WTC11 (cell line): Measurements from ENCODE around the gene FAF1.

ENCODE experiments used
- JAZF1 ChIP-seq: fragments of 250-450 bp; sonication (Bioruptor Pico); IDR thresholded peaks from 2 replicates; pipeline ENCODE4 v1.9.0; 2021; ENCODE audit warnings: moderate library complexity, mild to moderate bottlenecking, inconsistent platforms
- TF ChIP-seq, protein P1 (sequence below): fragments of 200-600 bp; IDR thresholded peaks from 2 replicates; pipeline ENCODE4 v1.8.0; 2022; ENCODE audit warnings: antibody characterized with exemption
- TF ChIP-seq, protein P2 (sequence below): sonication (generic); formaldehyde crosslinking; IDR thresholded peaks from 2 replicates; pipeline ENCODE4 v1.8.1; 2022; ENCODE audit warnings: mild to moderate bottlenecking, moderate library complexity, missing genetic modification reagents
- TF ChIP-seq, protein P3 (sequence below): sonication (generic); formaldehyde crosslinking; IDR thresholded peaks from 2 replicates; pipeline ENCODE4 v1.8.0; 2022; ENCODE audit warnings: mild to moderate bottlenecking, missing genetic modification reagents
- TF ChIP-seq, protein P4 (sequence below): sonication (generic); formaldehyde crosslinking; IDR thresholded peaks from 2 replicates; pipeline ENCODE4 v1.8.1; 2023; ENCODE audit warnings: mild to moderate bottlenecking, missing genetic modification reagents, borderline replicate concordance

DNA sequence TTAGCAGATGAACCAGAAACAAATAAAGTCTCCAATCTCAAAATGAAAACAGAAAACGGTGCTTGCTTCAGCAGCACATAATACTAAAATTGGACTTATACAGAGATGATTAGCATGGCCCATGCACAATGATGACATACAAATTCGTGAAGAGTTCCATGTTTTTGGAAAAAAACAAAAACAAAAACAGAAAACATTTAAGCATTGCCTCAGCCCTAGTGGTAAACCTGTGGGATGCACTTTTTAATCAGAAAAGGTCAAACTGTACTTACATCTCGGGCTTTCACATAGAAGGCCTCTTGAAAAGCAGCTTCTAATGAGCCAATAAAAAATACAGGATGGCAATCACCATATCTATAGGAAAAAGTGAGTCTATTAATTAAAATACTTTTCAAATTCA lies 377.7 kb downstream of the FAF1 start:
- TF ChIP-seq, protein P1, sequence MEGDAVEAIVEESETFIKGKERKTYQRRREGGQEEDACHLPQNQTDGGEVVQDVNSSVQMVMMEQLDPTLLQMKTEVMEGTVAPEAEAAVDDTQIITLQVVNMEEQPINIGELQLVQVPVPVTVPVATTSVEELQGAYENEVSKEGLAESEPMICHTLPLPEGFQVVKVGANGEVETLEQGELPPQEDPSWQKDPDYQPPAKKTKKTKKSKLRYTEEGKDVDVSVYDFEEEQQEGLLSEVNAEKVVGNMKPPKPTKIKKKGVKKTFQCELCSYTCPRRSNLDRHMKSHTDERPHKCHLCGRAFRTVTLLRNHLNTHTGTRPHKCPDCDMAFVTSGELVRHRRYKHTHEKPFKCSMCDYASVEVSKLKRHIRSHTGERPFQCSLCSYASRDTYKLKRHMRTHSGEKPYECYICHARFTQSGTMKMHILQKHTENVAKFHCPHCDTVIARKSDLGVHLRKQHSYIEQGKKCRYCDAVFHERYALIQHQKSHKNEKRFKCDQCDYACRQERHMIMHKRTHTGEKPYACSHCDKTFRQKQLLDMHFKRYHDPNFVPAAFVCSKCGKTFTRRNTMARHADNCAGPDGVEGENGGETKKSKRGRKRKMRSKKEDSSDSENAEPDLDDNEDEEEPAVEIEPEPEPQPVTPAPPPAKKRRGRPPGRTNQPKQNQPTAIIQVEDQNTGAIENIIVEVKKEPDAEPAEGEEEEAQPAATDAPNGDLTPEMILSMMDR: no peak
- TF ChIP-seq JAZF1 (CRISPR knock-in tag): no peak
- TF ChIP-seq, protein P2, sequence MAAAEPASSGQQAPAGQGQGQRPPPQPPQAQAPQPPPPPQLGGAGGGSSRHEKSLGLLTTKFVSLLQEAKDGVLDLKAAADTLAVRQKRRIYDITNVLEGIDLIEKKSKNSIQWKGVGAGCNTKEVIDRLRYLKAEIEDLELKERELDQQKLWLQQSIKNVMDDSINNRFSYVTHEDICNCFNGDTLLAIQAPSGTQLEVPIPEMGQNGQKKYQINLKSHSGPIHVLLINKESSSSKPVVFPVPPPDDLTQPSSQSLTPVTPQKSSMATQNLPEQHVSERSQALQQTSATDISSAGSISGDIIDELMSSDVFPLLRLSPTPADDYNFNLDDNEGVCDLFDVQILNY (CRISPR knock-in tag): no peak
- TF ChIP-seq, protein P3, sequence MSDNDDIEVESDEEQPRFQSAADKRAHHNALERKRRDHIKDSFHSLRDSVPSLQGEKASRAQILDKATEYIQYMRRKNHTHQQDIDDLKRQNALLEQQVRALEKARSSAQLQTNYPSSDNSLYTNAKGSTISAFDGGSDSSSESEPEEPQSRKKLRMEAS: no peak
- TF ChIP-seq, protein P4, sequence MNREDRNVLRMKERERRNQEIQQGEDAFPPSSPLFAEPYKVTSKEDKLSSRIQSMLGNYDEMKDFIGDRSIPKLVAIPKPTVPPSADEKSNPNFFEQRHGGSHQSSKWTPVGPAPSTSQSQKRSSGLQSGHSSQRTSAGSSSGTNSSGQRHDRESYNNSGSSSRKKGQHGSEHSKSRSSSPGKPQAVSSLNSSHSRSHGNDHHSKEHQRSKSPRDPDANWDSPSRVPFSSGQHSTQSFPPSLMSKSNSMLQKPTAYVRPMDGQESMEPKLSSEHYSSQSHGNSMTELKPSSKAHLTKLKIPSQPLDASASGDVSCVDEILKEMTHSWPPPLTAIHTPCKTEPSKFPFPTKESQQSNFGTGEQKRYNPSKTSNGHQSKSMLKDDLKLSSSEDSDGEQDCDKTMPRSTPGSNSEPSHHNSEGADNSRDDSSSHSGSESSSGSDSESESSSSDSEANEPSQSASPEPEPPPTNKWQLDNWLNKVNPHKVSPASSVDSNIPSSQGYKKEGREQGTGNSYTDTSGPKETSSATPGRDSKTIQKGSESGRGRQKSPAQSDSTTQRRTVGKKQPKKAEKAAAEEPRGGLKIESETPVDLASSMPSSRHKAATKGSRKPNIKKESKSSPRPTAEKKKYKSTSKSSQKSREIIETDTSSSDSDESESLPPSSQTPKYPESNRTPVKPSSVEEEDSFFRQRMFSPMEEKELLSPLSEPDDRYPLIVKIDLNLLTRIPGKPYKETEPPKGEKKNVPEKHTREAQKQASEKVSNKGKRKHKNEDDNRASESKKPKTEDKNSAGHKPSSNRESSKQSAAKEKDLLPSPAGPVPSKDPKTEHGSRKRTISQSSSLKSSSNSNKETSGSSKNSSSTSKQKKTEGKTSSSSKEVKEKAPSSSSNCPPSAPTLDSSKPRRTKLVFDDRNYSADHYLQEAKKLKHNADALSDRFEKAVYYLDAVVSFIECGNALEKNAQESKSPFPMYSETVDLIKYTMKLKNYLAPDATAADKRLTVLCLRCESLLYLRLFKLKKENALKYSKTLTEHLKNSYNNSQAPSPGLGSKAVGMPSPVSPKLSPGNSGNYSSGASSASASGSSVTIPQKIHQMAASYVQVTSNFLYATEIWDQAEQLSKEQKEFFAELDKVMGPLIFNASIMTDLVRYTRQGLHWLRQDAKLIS (CRISPR knock-in tag): no peak
